Keratinocyte (primary cell): ENCODE data around the gene GFOD1. TPM values are rescaled to one million over a fixed set of nuclear protein-coding genes. Genes with fewer than 3 reads are reported as not detected.

Source experiments
- DNase-seq: peaks from one replicate; pipeline ENCODE4 v3.0.0-alpha.2; 2011; ENCODE audit warnings: low read depth, missing footprints, low spot score
- FAIRE-seq: peaks from 2 replicates; lab custom pipeline; 2011; peaks lifted over from hg19 to GRCh38; lab: Jason Lieb, UNC
- H2AFZ ChIP-seq: 2 replicates; pipeline ENCODE4 v1.6.0; 2012; ENCODE audit warnings: low read length, control low read depth, inconsistent platforms; ENCODE audit not compliant: control insufficient read depth
- H3K27ac ChIP-seq: 2 replicates; pipeline ENCODE4 v1.5.1; 2011; ENCODE audit warnings: low read length; ENCODE audit not compliant: control insufficient read depth, insufficient read depth
- H3K27me3 ChIP-seq: 3 replicates; pipeline ENCODE4 v1.6.0; 2011; ENCODE audit warnings: low read length; ENCODE audit not compliant: control insufficient read depth, insufficient read depth; ENCODE audit errors: extremely low read depth
- H3K36me3 ChIP-seq, 2 experiments: 2 replicates in 1 of 2; 3 replicates in 1 of 2; pipeline ENCODE4 v1.5.1; 2011; ENCODE audit warnings: low read length in 2 of 2, mild to moderate bottlenecking in 1 of 2; ENCODE audit not compliant: control insufficient read depth in 2 of 2, insufficient read depth in 2 of 2; ENCODE audit errors: extremely low read depth in 1 of 2
- H3K4me1 ChIP-seq: 3 replicates; pipeline ENCODE4 v1.5.1; 2011; ENCODE audit warnings: low read length; ENCODE audit not compliant: control insufficient read depth, insufficient read depth; ENCODE audit errors: extremely low read depth
- H3K4me2 ChIP-seq: 3 replicates; pipeline ENCODE4 v1.6.0; 2011; ENCODE audit warnings: low read depth, low read length; ENCODE audit not compliant: control insufficient read depth, insufficient read depth; ENCODE audit errors: extremely low read depth
- H3K4me3 ChIP-seq, 3 experiments: fragments of 200-600 bp in 1 of 3; sonication (generic) in 1 of 3; 2 replicates in 2 of 3; 3 replicates in 1 of 3; pipeline ENCODE4 v1.5.1; 2011 to 2016; ENCODE audit warnings: low read length in 3 of 3, mild to moderate bottlenecking in 3 of 3, control low read depth in 2 of 3, inconsistent platforms in 1 of 3, low read depth in 1 of 3, mixed read lengths in 1 of 3, mixed run types in 1 of 3, moderate library complexity in 1 of 3; ENCODE audit not compliant: control insufficient read depth in 2 of 3, insufficient read depth in 2 of 3; ENCODE audit errors: extremely low read depth in 1 of 3
- H3K79me2 ChIP-seq: 2 replicates; pipeline ENCODE4 v1.6.0; 2012; ENCODE audit warnings: low read length; ENCODE audit not compliant: control insufficient read depth, insufficient read depth
- H3K9ac ChIP-seq: 3 replicates; pipeline ENCODE4 v1.6.0; 2011; ENCODE audit warnings: low read length; ENCODE audit not compliant: control insufficient read depth, insufficient read depth; ENCODE audit errors: extremely low read depth
- H3K9me1 ChIP-seq: 3 replicates; pipeline ENCODE4 v1.6.0; 2011; ENCODE audit warnings: low read length; ENCODE audit not compliant: control insufficient read depth, insufficient read depth; ENCODE audit errors: extremely low read depth
- H3K9me3 ChIP-seq: 2 replicates; pipeline ENCODE4 v1.5.1; 2012; ENCODE audit warnings: low read depth, low read length; ENCODE audit not compliant: control insufficient read depth
- H4K20me1 ChIP-seq: 3 replicates; pipeline ENCODE4 v1.6.0; 2011; ENCODE audit warnings: low read length; ENCODE audit not compliant: control insufficient read depth, insufficient read depth; ENCODE audit errors: extremely low read depth
- EZH2 ChIP-seq: IDR thresholded peaks from one replicate; pipeline ENCODE4 v1.6.1; 2012; ENCODE audit warnings: inconsistent platforms, mild to moderate bottlenecking, low read length, moderate library complexity
- dilution Hi-C: fragments of 300-500 bp; cut with MboI; formaldehyde crosslinking; loops from one replicate; pipeline ENCODE4 v1.7.0; 2020; ENCODE audit warnings: low sequenced_read_pairs; ENCODE audit not compliant: extremely low pct_ligation_motif_present
- polyA plus RNA-seq, 5 experiments: library from polyadenylated mRNA; depleted of rRNA in 3 of 5; stranded (reverse) in 3 of 5; stranded (forward) in 1 of 5; unstranded in 1 of 5; fragments of >200 nt; gene quantifications; 1 replicate in 1 of 5; 2 replicates in 3 of 5; 3 replicates in 1 of 5; pipeline versions ENCODE4 v1.2.1 to v1.2.3, GENCODE V29; 2011 to 2012; ENCODE audit warnings: missing spikeins in 2 of 5, low read depth in 1 of 5, low replicate concordance in 1 of 5
- TF ChIP-seq, protein P1 (sequence below), 3 experiments: IDR thresholded peaks in 1 of 3; conservative IDR thresholded peaks in 1 of 3; optimal IDR thresholded peaks in 1 of 3; 2 replicates in 2 of 3; 3 replicates in 1 of 3; pipeline versions ENCODE3 to v1.5.1; 2011; ENCODE audit warnings: low read length in 3 of 3, mild to moderate bottlenecking in 3 of 3, moderate library complexity in 2 of 3, control low read depth in 1 of 3, inconsistent platforms in 1 of 3; ENCODE audit not compliant: insufficient read depth in 2 of 3; ENCODE audit errors: extremely low read depth in 1 of 3

The GFOD1 gene
- polyA plus RNA-seq, 1 donor (not counting 4 experiments of a cell fraction or from before 2014, with no cell fraction given), result 7.2 TPM

DNA sequence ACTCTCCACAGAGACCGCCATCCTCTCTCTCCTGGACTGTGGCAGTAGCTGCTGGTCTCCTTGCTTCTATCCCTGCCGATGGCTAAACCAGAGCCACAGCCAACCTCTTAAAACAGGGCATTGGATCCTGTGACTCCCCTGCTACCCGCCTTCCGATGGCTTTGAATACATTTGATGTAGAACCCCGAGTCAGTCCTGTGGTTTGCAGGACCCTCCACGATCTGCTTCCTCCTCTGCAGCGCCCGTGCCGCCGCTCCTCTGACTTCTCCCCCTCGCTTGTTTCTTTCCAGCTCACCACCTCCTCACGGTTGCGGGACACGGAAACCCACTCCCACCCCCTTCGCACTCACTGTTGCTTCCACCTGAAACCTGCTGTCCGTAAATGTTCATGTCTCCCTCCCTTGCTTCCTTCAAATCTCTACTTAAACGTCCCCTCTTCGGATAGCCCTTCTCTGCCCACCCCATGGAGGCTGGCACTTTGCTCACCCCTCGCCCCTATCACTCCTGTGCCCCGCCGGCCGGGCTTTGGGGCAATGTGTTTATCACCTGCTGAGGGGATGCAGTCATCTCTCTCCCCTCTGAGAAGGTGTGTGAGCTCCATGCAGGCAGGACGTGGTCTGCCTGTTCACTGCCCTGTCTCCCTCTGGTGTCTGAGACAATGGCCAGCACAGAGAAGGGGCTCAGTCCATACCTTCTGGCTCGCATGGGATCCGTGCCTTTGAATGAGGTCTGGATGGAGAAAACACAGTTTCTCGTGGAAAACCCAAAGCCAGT is 67.8 kb downstream of the GFOD1 start:
- dilution Hi-C loops, result no loop called here
- no peaks in the 10 kb centered on the region for H3K9me3 ChIP-seq
- H3K27ac ChIP-seq, result no peak overlapping the region
- peaks cover 0 to 5% of the 10 kb centered on the region in 2 experiments for H3K36me3 ChIP-seq
- H3K9ac ChIP-seq, result no peak overlapping the region
- H3K9me1 ChIP-seq, result no peaks in the 10 kb centered on the region
- no peak overlapping the region for H2AFZ ChIP-seq
- H3K27me3 ChIP-seq, result no peaks in the 10 kb centered on the region
- peaks cover 13% of the 10 kb centered on the region for H3K79me2 ChIP-seq
- DNase-seq (no peak), FAIRE-seq (no peak)
- H3K4me2 ChIP-seq, result no peak overlapping the region
- TF ChIP-seq EZH2, result no peak
- TF ChIP-seq, protein P1, sequence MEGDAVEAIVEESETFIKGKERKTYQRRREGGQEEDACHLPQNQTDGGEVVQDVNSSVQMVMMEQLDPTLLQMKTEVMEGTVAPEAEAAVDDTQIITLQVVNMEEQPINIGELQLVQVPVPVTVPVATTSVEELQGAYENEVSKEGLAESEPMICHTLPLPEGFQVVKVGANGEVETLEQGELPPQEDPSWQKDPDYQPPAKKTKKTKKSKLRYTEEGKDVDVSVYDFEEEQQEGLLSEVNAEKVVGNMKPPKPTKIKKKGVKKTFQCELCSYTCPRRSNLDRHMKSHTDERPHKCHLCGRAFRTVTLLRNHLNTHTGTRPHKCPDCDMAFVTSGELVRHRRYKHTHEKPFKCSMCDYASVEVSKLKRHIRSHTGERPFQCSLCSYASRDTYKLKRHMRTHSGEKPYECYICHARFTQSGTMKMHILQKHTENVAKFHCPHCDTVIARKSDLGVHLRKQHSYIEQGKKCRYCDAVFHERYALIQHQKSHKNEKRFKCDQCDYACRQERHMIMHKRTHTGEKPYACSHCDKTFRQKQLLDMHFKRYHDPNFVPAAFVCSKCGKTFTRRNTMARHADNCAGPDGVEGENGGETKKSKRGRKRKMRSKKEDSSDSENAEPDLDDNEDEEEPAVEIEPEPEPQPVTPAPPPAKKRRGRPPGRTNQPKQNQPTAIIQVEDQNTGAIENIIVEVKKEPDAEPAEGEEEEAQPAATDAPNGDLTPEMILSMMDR (optimal IDR thresholded peaks at IDR 0.05 in 1 of 3, IDR thresholded peaks at IDR 0.05 in 1 of 3, conservative IDR thresholded peaks at IDR 0.05 in 1 of 3; ENCODE audit: extremely low read depth in 1 of 3, insufficient read depth in 2 of 3, low read length in 3 of 3), result no peak
- H4K20me1 ChIP-seq, result no peaks in the 10 kb centered on the region
- no peak overlapping the region for H3K4me3 ChIP-seq
- no peaks in the 10 kb centered on the region for H3K4me1 ChIP-seq

DNA sequence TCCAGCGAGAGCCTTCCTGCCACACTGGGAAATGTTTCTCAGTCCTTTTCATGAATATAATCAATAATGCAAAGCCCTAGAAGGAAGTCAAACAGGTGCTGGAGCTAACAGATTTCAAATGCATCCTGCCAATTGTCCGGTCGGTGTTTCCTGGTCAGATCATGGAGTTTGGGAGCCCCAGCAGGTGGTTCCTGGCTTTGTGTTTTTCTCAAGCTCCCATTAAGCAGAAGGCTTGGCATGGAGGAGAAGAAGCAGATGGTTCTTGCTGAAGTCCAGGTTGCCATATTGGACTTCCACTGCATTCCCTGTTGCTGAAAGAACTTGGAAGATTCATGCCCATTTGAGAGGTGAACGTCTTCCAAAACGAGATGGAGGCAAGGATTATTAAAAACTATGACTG is 68.6 kb downstream of the GFOD1 start:
- no peaks in the 10 kb centered on the region for H4K20me1 ChIP-seq
- peaks cover 11% of the 10 kb centered on the region for H3K79me2 ChIP-seq
- H3K4me3 ChIP-seq, result no peak overlapping the region
- no peaks in the 10 kb centered on the region for H3K9me1 ChIP-seq
- no peak overlapping the region for H3K27ac ChIP-seq
- no peaks in the 10 kb centered on the region for H3K27me3 ChIP-seq
- peaks cover 0 to 5% of the 10 kb centered on the region in 2 experiments for H3K36me3 ChIP-seq
- H3K4me1 ChIP-seq, result no peaks in the 10 kb centered on the region
- TF ChIP-seq EZH2, result no peak
- TF ChIP-seq, protein P1 (optimal IDR thresholded peaks at IDR 0.05 in 1 of 3, IDR thresholded peaks at IDR 0.05 in 1 of 3, conservative IDR thresholded peaks at IDR 0.05 in 1 of 3; ENCODE audit: extremely low read depth in 1 of 3, insufficient read depth in 2 of 3, low read length in 3 of 3), result no peak
- H3K9me3 ChIP-seq, result no peaks in the 10 kb centered on the region
- H3K9ac ChIP-seq, result no peak overlapping the region
- no peak for DNase-seq
- dilution Hi-C loops, result no loop called here
- no peak overlapping the region for H3K4me2 ChIP-seq
- FAIRE-seq, result no peak
- no peak overlapping the region for H2AFZ ChIP-seq
